OCI-LY1 (cell line): ENCODE measurements around the gene ZZZ3.

Experiments used
- CTCF ChIP-seq: fragments of 200-600 bp; sonication (generic), shearing (Covaris generic); IDR thresholded peaks from 2 replicates; pipeline ENCODE4 v1.5.1; 2017; ENCODE audit warnings: mild to moderate bottlenecking, antibody characterized with exemption, low read length, moderate library complexity, mixed read lengths
- EZH2 ChIP-seq: fragments of 200-600 bp; sonication (generic), shearing (Covaris generic); IDR thresholded peaks from 2 replicates; pipeline ENCODE4 v1.8.0; 2017; ENCODE audit warnings: borderline replicate concordance, mixed run types, mild to moderate bottlenecking, antibody characterized with exemption, low read length, moderate library complexity, mixed read lengths

- TF ChIP-seq CTCF (no peak), EZH2 (no peak)
These were observed 39.0 kb downstream of the ZZZ3 start for GRCh38 chr1:77643456-77643855.
